Heart left ventricle (tissue), 13 donors: ENCODE measurements around the gene FILIP1.

ENCODE experiments used
- POLR2A ChIP-seq, 2 donors: fragments of 450-650 bp; IDR thresholded peaks; one replicate each; pipeline ENCODE4 v1.6.1; 2017; ENCODE audit warnings: antibody characterized with exemption in 2 of 2, mild to moderate bottlenecking in 2 of 2, moderate library complexity in 2 of 2
- TF ChIP-seq, protein P1 (sequence below), 12 donors: fragments of 200-600 bp; sonication (generic) in 4 of 12; IDR thresholded peaks; one replicate each; pipeline versions ENCODE4 v1.5.0 to v1.8.0; 2018 to 2022; ENCODE audit warnings: antibody characterized with exemption in 12 of 12, mild to moderate bottlenecking in 5 of 12
- donor health status: ischemic (EF 13 %, LVEDD 7.1; RV severe dilation, severe dysfunction).
- donor health status: DM: no; HTN: yes; CAD: no.
- donor health status: DM: no; HTN: no; CAD: no.
- donor health status: ischemic (EF 25% LVEDD 6.9; RV normal size, moderate dysfunction).
- donor health status: ischemic (EF 25% LVEDD 5.7; RV mildly dilated, moderate dysfunction).
- donor health status: ischemic (EF 35%, LVEDD 5.7; RV mildly dilated, moderate dysfunction).
- donor health status: nonischemic (EF 11% LVEDD 7.7; RV severe dilation, severe dysfunction).
- donor health status: DM: yes; HTN: yes; CAD: no.
- donor health status: PGD.
- donor health status: ischemic (EF 29% LVEDD 5.4; RV normal size, mild dysfunction).
- donor health status: nonischemic (EF 23%, LVEDD 6.1; RV moderate dilation, normal function).

- no peak for TF ChIP-seq POLR2A (IDR thresholded peaks at IDR 0.05)
- TF ChIP-seq, protein P1, sequence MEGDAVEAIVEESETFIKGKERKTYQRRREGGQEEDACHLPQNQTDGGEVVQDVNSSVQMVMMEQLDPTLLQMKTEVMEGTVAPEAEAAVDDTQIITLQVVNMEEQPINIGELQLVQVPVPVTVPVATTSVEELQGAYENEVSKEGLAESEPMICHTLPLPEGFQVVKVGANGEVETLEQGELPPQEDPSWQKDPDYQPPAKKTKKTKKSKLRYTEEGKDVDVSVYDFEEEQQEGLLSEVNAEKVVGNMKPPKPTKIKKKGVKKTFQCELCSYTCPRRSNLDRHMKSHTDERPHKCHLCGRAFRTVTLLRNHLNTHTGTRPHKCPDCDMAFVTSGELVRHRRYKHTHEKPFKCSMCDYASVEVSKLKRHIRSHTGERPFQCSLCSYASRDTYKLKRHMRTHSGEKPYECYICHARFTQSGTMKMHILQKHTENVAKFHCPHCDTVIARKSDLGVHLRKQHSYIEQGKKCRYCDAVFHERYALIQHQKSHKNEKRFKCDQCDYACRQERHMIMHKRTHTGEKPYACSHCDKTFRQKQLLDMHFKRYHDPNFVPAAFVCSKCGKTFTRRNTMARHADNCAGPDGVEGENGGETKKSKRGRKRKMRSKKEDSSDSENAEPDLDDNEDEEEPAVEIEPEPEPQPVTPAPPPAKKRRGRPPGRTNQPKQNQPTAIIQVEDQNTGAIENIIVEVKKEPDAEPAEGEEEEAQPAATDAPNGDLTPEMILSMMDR (IDR thresholded peaks at IDR 0.05) = no peak
Measured at GRCh38 chr6:75327807-75328206, 165.8 kb downstream of the FILIP1 start.
